22Rv1 (cell line): ENCODE data around the gene MCUB.

ENCODE experiments used
- CTCF ChIP-seq: fragments of 450-650 bp; IDR thresholded peaks from 2 replicates; pipeline ENCODE4 v1.5.1; 2017; ENCODE audit warnings: mild to moderate bottlenecking
- ZFX ChIP-seq: fragments of 450-650 bp; IDR thresholded peaks from 2 replicates; pipeline ENCODE4 v1.6.1; 2017; ENCODE audit warnings: antibody characterized with exemption, borderline replicate concordance

DNA sequence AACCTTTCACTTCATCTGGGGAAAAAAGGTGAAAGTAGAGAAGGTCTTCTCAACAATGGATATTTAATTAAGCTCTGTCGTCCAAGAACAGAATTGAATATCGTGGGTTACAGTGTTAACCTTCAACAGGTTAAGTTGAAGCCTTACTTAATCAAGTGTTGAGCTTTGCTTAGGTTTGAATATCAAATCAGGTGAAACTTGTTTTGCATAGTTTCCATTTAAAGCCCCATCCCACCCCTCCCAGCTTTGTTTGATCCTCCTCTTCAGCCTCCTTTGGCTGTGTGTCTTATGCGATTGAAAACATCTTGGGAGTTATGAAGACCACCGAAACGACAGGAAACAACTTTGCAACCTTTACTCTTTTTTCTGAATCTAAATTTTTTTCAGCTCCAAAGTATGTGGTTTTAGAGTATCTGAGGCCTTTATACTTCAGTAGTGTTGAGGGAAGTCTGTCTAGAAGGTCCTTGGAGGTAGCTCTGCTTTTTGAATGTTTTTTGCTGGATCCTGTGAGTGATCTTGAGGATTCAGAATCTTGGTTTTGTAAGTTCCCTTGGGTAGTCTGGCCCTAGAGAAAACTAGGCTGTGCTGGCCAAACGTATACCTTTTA lies 39.1 kb downstream of the MCUB start:
- TF ChIP-seq CTCF (no peak), ZFX (no peak)
